Endothelial cell of umbilical vein (primary cell): ENCODE measurements around the gene CTIF.

Experiments
- EZH2 ChIP-seq: IDR thresholded peaks from 2 replicates; pipeline ENCODE4 v1.6.1; 2012; ENCODE audit warnings: borderline replicate concordance, low read depth, mild to moderate bottlenecking, moderate library complexity, low read length, inconsistent platforms; ENCODE audit not compliant: severe bottlenecking
- FOS ChIP-seq: IDR thresholded peaks from 2 replicates; pipeline ENCODE4 v1.6.1; 2011; ENCODE audit warnings: mild to moderate bottlenecking, low read length, moderate library complexity, borderline replicate concordance; ENCODE audit not compliant: insufficient read depth
- GATA2 ChIP-seq: IDR thresholded peaks from 2 replicates; pipeline ENCODE4 v1.7.0; 2011; ENCODE audit warnings: low read depth, mild to moderate bottlenecking, moderate library complexity, mixed read lengths, low read length; ENCODE audit not compliant: insufficient read length, insufficient read depth
- JUN ChIP-seq: IDR thresholded peaks from 2 replicates; pipeline ENCODE4 v1.6.1; 2011; ENCODE audit warnings: borderline replicate concordance, low read depth; ENCODE audit not compliant: insufficient read length, insufficient read depth
- MYC ChIP-seq: IDR thresholded peaks from one replicate; pipeline ENCODE4 v1.6.1; 2011; ENCODE audit warnings: mild to moderate bottlenecking, low read depth, low read length
- POLR2A ChIP-seq: IDR thresholded peaks from 2 replicates; pipeline ENCODE4 v1.6.1; 2012; ENCODE audit warnings: low read depth, mild to moderate bottlenecking, control low read depth, low read length
- POLR2AphosphoS5 ChIP-seq: IDR thresholded peaks from 2 replicates; pipeline ENCODE4 v1.6.1; 2012; ENCODE audit warnings: low read depth, mild to moderate bottlenecking, control low read depth, low read length, moderate library complexity; ENCODE audit not compliant: insufficient read depth
- TF ChIP-seq, protein P1 (sequence below), 2 donors: IDR thresholded peaks; 1 replicate in 1 of 2; 2 replicates in 1 of 2; pipeline ENCODE4 v1.5.1; 2011; ENCODE audit warnings: low read length in 2 of 2, mild to moderate bottlenecking in 2 of 2, moderate library complexity in 2 of 2, control low read depth in 1 of 2, inconsistent platforms in 1 of 2, low read depth in 1 of 2; ENCODE audit not compliant: insufficient read depth in 1 of 2; ENCODE audit errors: extremely low read depth in 1 of 2
- TF ChIP-seq, protein P2 (sequence below): IDR thresholded peaks from 2 replicates; pipeline ENCODE4 v1.6.1; 2011; ENCODE audit not compliant: insufficient read depth, insufficient read length

DNA sequence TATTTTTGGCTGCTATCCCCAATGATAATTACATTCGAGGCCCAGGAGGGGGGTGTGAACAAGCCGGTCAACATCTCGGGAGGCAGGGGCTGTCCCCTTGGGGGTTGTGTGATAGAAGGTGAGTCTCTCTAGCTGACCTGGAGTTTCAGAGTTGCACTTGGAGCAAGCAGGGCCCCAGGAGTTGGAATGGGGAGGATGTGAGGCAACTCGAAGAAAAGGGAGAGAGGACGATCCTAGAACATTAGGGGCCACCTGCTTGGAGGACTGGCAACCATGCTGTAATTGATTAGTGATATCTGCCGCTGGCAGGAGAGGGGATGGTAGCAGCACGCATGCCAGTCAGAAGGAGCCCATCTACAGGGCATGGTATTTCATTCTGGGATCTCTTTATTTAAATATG is 122.6 kb downstream of the CTIF start:
- TF ChIP-seq, protein P1, sequence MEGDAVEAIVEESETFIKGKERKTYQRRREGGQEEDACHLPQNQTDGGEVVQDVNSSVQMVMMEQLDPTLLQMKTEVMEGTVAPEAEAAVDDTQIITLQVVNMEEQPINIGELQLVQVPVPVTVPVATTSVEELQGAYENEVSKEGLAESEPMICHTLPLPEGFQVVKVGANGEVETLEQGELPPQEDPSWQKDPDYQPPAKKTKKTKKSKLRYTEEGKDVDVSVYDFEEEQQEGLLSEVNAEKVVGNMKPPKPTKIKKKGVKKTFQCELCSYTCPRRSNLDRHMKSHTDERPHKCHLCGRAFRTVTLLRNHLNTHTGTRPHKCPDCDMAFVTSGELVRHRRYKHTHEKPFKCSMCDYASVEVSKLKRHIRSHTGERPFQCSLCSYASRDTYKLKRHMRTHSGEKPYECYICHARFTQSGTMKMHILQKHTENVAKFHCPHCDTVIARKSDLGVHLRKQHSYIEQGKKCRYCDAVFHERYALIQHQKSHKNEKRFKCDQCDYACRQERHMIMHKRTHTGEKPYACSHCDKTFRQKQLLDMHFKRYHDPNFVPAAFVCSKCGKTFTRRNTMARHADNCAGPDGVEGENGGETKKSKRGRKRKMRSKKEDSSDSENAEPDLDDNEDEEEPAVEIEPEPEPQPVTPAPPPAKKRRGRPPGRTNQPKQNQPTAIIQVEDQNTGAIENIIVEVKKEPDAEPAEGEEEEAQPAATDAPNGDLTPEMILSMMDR (IDR thresholded peaks at IDR 0.05; ENCODE audit: extremely low read depth in 1 of 2, insufficient read depth in 1 of 2, low read depth in 1 of 2, low read length in 2 of 2), result no peak
- TF ChIP-seq EZH2, result no peak
- no peak for TF ChIP-seq POLR2A
- TF ChIP-seq POLR2AphosphoS5, result no peak
- TF ChIP-seq, protein P2, sequence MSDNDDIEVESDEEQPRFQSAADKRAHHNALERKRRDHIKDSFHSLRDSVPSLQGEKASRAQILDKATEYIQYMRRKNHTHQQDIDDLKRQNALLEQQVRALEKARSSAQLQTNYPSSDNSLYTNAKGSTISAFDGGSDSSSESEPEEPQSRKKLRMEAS, result no peak
- TF ChIP-seq JUN, result no peak
- TF ChIP-seq FOS, result no peak
- no peak for TF ChIP-seq GATA2
- TF ChIP-seq MYC, result no peak
